COLO668 (cell line): ENCODE results near the gene GDPD1.

Experiments
- DNase-seq: peaks from one replicate; lab custom pipeline; 2025; ENCODE audit not compliant: unreplicated experiment; lab: John Stamatoyannopoulos, UW

GDPD1 gene

GRCh38 chr17:59244081-59244480, 23.8 kb downstream of the GDPD1 start:
- no peak for DNase-seq

GRCh38 chr17:59254742-59255141, 34.4 kb downstream of the GDPD1 start:
- no peak for DNase-seq

GRCh38 chr17:59257101-59257500, 36.8 kb downstream of the GDPD1 start:
- DNase-seq = no peak

- DNase-seq = no peak
These were observed 40.4 kb downstream of the GDPD1 start for GRCh38 chr17:59260722-59261121.

- no peak for DNase-seq
These were observed 46.4 kb downstream of the GDPD1 start for GRCh38 chr17:59266745-59267144.

- no peak for DNase-seq
These were observed 47.5 kb downstream of the GDPD1 start for GRCh38 chr17:59267776-59268175.

GRCh38 chr17:59275618-59276017, 55.3 kb downstream of the GDPD1 start:
- DNase-seq = no peak

- no peak for DNase-seq
These were observed 56.7 kb downstream of the GDPD1 start for GRCh38 chr17:59277031-59277430.

GRCh38 chr17:59278406-59278805, 58.1 kb downstream of the GDPD1 start:
- DNase-seq = no peak

GRCh38 chr17:59284317-59284716, 64.0 kb downstream of the GDPD1 start:
- no peak for DNase-seq

GRCh38 chr17:59287452-59287851, 67.1 kb downstream of the GDPD1 start:
- DNase-seq = no peak

- DNase-seq = no peak
These were observed 67.6 kb downstream of the GDPD1 start for GRCh38 chr17:59287891-59288290.

- no peak for DNase-seq
These were observed 69.6 kb downstream of the GDPD1 start for GRCh38 chr17:59289981-59290301.

- DNase-seq = peak; percentile 15
These were observed 70.1 kb downstream of the GDPD1 start for GRCh38 chr17:59290302-59290998.

GRCh38 chr17:59292174-59292523, 71.8 kb downstream of the GDPD1 start:
- no peak for DNase-seq

GRCh38 chr17:59296190-59296589, 75.9 kb downstream of the GDPD1 start:
- no peak for DNase-seq

GRCh38 chr17:59298521-59298920, 78.2 kb downstream of the GDPD1 start:
- no peak for DNase-seq

GRCh38 chr17:59299400-59300092, 79.2 kb downstream of the GDPD1 start:
- no peak for DNase-seq

GRCh38 chr17:59300941-59301340, 80.6 kb downstream of the GDPD1 start:
- DNase-seq = no peak

GRCh38 chr17:59304811-59305210, 84.5 kb downstream of the GDPD1 start:
- no peak for DNase-seq

- no peak for DNase-seq
These were observed 90.1 kb downstream of the GDPD1 start for GRCh38 chr17:59310263-59310920.

- DNase-seq = peak; percentile 21
These were observed 90.7 kb downstream of the GDPD1 start for GRCh38 chr17:59311051-59311468.
